Keratinocyte (primary cell): ENCODE results near the gene TRIM65.

Source experiments
- CTCF ChIP-seq, 3 experiments: IDR thresholded peaks in 1 of 3; conservative IDR thresholded peaks in 1 of 3; optimal IDR thresholded peaks in 1 of 3; 2 replicates in 2 of 3; 3 replicates in 1 of 3; pipeline versions ENCODE3 to v1.5.1; 2011; ENCODE audit warnings: low read length in 3 of 3, mild to moderate bottlenecking in 3 of 3, moderate library complexity in 2 of 3, control low read depth in 1 of 3, inconsistent platforms in 1 of 3; ENCODE audit not compliant: insufficient read depth in 2 of 3; ENCODE audit errors: extremely low read depth in 1 of 3
- EZH2 ChIP-seq: IDR thresholded peaks from one replicate; pipeline ENCODE4 v1.6.1; 2012; ENCODE audit warnings: inconsistent platforms, mild to moderate bottlenecking, low read length, moderate library complexity

GRCh38 chr17:75873587-75874322 is 23.0 kb downstream of the TRIM65 start:
- TF ChIP-seq CTCF (optimal IDR thresholded peaks at IDR 0.05 in 1 of 3, IDR thresholded peaks at IDR 0.05 in 1 of 3, conservative IDR thresholded peaks at IDR 0.05 in 1 of 3; ENCODE audit: extremely low read depth in 1 of 3, insufficient read depth in 2 of 3, low read length in 3 of 3) = no peak
- TF ChIP-seq EZH2 = no peak
